Activated CD8-positive, alpha-beta memory T cell treated with anti-CD3 and anti-CD28 coated beads for 1 hour (primary cell): ENCODE results near the gene HAUS8.
"Not testable (repeated sequence)": the region's sequence is repeated elsewhere in the genome, so short reads cannot be mapped to it uniquely, and the experiment has no call there.

Experiments used
- DNase-seq, 2 donors: peaks; one replicate each; pipeline ENCODE4 v3.0.0-alpha.2; 2020; ENCODE audit warnings: low read depth in 1 of 2; ENCODE audit errors: extremely low read depth in 1 of 2

The HAUS8 gene

DNA sequence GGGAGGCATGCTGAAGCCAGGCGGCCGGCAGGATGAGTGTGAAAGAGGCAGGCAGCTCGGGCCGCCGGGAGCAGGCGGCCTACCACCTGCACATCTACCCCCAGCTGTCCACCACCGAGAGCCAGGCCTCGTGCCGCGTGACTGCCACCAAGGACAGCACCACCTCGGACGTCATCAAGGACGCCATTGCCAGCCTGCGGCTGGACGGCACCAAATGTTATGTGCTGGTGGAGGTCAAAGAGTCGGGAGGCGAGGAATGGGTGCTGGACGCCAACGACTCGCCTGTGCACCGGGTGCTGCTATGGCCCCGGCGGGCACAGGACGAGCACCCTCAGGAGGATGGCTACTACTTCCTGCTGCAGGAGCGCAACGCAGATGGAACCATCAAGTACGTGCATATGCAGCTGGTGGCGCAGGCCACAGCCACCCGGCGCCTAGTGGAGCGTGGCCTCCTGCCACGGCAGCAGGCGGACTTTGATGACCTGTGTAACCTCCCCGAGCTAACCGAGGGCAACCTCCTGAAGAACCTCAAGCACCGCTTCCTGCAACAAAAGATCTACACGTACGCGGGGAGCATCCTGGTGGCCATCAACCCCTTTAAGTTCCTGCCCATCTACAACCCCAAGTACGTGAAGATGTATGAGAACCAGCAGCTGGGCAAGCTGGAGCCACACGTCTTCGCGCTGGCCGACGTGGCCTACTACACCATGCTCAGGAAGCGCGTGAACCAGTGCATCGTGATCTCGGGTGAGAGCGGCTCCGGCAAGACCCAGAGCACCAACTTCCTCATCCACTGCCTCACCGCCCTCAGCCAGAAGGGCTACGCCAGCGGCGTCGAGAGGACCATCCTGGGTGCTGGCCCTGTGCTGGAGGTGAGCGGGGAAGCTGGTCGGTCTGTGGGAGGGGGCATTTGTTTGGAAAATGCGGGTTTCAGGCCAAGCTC, 26.7 kb upstream of the HAUS8 start:
- DNase-seq: no peak

GRCh38 chr19:17098326-17098725, 23.1 kb upstream of the HAUS8 start:
- DNase-seq: no peak

DNA sequence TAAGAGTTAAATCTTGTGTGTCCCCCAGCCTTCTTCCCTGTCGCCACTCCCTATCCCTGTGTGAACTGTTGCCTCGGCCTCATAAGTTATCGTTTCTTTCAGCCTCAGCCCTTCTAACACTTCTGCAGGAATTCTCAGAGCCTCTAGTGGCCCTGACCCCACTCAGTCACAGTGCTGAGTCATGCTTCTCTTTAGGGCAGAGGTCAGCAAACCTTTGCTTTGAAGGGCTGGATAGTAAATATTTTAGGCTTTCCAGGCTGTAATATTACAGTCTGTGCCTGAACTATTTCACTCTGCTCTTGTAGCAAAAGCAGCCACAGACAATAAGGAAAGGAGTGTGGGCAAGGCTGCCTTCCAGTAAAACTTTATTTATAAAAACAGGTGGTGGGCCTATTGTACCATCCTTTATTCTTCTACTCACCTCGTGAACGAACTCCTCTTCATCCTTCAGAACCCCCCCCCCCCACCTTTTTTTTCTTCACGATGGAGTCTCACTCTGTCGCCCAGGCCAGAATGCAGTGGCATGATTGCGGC, 22.4 kb upstream of the HAUS8 start:
- DNase-seq: no peak

DNA sequence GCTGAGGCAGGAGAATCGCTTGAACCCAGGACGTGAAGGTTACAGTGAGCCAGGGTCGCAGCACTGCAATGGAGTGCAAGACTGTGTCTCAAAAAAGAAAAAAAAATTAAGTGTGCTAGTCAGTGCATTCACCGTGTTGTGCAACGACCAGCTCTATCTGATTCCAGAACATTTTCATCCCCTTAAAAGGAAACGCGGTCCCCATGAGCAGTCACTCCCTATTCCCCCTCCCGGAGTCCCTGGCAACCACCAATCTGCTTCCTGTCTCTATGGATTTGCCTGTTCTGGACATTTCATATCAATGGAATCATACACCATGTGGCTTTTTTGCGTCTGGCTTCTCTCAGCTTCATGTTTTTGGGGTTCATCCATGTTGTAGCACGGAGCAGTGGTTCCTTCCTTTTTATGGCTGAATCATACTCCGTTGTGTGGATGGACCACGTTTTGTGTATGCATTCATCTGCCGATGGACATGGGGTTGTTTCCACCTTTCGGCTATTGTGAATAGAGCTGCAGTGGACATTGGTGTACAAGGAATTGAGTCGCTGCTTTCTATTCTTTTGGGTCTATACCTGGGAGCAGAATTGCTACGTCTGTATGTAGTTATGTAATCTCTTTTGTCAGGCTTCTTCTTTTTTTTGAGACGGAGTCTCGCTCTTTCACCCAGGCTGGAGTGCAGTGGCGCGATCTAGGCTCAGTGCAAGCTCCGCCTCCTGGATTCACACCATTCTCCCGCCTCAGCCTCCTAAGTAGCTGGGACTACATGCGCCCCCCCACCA, 20.1 kb upstream of the HAUS8 start:
- DNase-seq: no peak

- DNase-seq: not testable (repeated sequence)
Measured at GRCh38 chr19:17094694-17095093, 19.4 kb upstream of the HAUS8 start.

DNA sequence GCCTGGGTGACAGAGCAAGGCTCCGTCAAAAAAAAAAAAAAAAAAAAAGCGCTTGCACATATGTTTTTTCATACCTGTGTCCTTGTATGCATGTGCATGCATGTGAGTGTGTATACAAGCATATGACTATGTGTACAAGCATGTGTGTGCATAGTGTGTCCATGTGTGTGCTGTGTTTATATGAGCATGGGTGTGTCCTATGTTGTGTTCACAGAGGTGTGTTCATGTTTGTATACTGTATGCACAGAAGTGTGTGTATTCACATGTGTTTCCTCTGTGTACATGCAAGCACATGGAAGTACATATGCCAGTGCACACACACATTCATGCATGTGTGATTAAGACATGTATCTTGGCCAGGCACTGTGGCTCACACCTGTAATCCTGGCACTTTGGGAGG, 17.4 kb upstream of the HAUS8 start:
- DNase-seq: no peak

- DNase-seq: no peak
Measured at GRCh38 chr19:17091758-17092333, 16.6 kb upstream of the HAUS8 start.

DNA sequence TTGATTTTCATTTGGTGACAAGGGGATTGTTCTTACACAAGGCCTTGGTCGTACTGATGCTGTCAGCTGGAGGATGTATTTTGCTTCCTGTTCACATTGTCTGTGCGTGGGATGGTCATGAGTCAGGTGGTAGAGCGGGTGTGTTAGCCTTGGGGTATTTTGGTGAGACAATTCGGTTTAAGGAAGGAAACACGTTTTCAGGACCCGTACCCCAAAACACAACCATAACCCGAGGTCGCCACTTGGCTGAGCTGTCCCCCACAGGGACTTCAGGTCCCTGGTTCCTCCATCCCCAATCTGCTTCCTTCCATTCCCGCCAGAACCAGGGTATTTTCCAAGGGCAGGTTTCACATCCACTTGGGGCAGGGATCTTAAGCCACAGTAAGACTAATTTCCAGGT, 15.3 kb upstream of the HAUS8 start:
- DNase-seq: no peak

DNA sequence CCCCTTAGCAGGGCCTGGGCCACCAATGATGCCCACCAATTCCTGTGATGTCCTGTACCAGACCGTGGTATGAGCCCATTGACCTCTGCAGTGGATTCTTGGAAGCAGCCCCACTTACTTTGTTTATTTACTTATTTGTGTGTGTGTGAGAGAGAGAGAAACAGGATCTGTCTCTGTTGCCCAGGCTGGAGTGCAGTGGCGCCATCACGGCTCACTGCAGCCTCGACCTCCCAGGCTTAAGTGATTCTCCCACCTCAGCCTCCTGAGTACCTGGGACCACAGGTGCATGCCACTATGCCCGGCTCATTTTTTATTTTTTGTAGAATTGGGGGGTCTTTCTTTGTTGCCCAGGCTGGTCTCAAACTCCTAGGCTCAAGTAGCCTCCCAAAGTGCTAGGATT, 13.3 kb upstream of the HAUS8 start:
- no peak for DNase-seq

DNA sequence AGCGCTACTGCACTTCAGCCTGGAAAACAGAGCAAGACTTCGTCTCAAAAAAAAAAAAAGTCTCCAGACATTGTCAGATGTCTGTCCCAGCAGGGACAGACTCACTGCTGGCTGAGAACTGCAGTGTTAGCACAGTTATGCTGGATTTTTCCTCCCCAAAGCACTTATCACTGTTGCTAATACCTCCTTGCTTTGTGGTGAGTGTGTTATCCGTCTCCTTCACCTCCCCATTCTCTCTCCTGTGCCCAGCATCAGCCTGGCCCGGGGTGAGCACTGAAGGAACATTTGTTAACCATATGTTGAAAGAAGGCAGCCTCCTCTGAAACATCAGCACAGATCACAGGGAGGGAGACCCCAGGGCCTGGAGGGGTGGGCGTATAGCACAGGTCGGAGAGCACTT, 11.6 kb upstream of the HAUS8 start:
- no peak for DNase-seq

- no peak for DNase-seq
Measured at GRCh38 chr19:17086120-17086519, 10.9 kb upstream of the HAUS8 start.

- no peak for DNase-seq
Measured at GRCh38 chr19:17081672-17082630, 6.7 kb upstream of the HAUS8 start.

DNA sequence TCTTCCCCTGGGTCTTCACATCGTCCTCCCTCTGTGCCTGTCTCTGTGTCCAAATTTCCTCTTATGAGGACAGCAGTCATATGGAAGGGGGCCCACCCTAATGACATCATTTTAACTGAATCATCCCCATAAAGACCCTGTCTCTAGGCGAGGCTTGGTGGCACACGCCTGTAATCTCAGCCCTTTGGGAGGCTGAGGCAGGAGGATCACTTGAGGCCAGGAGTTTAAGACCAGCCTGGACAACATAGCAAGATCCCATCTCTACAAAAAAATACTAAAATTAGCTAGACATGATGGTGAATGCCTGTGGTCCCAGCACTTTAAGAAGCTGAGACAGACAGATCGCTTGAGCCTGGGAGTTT, 5.2 kb upstream of the HAUS8 start:
- no peak for DNase-seq

GRCh38 chr19:17079710-17080439, 4.6 kb upstream of the HAUS8 start:
- DNase-seq: peak; percentile 28 to 44

- DNase-seq: no peak
Measured at GRCh38 chr19:17078920-17079709, 3.9 kb upstream of the HAUS8 start.

GRCh38 chr19:17078036-17078919, 3.0 kb upstream of the HAUS8 start:
- DNase-seq: no peak

DNA sequence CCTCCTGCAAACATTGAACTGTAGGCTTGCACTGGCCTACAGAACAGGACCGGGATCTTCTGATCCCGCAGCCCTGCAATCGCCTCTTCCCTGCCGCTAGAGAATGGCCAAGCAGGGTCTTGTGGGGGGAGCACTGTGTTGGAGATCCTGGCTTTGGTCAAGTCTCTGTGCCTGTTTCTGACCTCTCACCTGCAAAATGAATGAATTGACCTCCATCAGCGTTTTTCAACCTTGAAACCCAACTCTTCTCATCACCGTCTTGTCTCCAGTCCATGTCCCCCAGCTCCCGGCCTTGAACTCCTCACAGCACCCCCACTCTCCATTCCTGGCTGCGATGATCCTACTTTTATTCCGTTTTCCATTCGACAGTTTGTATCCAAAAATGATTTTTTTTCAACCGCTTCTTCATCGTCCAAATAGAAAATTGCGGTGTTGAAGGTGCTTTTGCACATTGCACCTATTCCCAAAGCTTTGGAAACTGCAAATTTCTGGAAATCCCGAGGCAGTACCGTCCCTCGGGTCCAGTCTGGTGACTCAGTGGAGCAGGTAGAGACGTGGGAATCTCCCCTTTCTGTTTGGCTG, 2.3 kb upstream of the HAUS8 start:
- no peak for DNase-seq
